HUES48 (cell line): ENCODE results near the gene AHDC1.

Experiments used
- H3K27ac ChIP-seq: one replicate; pipeline ENCODE4 v1.7.0; 2013; ENCODE audit warnings: low read depth, low read length, inconsistent platforms
- H3K27me3 ChIP-seq: 2 replicates; pipeline ENCODE4 v1.6.1; 2013; ENCODE audit warnings: mild to moderate bottlenecking, low read length; ENCODE audit not compliant: control insufficient read depth, insufficient read depth
- H3K36me3 ChIP-seq: 2 replicates; pipeline ENCODE4 v1.6.1; 2013; ENCODE audit warnings: low read length; ENCODE audit not compliant: control insufficient read depth, insufficient read depth
- H3K4me1 ChIP-seq: 2 replicates; pipeline ENCODE4 v1.6.1; 2013; ENCODE audit warnings: mild to moderate bottlenecking, low read length; ENCODE audit not compliant: control insufficient read depth, insufficient read depth
- H3K4me3 ChIP-seq: 2 replicates; pipeline ENCODE4 v1.5.1; 2013; ENCODE audit warnings: mild to moderate bottlenecking, low read depth, low read length
- H3K9ac ChIP-seq: 2 replicates; pipeline ENCODE4 v1.6.1; 2013; ENCODE audit warnings: mild to moderate bottlenecking, low read depth, low read length, moderate library complexity
- H3K9me3 ChIP-seq: 2 replicates; pipeline ENCODE4 v1.6.1; 2013; ENCODE audit warnings: low read length; ENCODE audit not compliant: control insufficient read depth, insufficient read depth

Gene AHDC1, protein sequence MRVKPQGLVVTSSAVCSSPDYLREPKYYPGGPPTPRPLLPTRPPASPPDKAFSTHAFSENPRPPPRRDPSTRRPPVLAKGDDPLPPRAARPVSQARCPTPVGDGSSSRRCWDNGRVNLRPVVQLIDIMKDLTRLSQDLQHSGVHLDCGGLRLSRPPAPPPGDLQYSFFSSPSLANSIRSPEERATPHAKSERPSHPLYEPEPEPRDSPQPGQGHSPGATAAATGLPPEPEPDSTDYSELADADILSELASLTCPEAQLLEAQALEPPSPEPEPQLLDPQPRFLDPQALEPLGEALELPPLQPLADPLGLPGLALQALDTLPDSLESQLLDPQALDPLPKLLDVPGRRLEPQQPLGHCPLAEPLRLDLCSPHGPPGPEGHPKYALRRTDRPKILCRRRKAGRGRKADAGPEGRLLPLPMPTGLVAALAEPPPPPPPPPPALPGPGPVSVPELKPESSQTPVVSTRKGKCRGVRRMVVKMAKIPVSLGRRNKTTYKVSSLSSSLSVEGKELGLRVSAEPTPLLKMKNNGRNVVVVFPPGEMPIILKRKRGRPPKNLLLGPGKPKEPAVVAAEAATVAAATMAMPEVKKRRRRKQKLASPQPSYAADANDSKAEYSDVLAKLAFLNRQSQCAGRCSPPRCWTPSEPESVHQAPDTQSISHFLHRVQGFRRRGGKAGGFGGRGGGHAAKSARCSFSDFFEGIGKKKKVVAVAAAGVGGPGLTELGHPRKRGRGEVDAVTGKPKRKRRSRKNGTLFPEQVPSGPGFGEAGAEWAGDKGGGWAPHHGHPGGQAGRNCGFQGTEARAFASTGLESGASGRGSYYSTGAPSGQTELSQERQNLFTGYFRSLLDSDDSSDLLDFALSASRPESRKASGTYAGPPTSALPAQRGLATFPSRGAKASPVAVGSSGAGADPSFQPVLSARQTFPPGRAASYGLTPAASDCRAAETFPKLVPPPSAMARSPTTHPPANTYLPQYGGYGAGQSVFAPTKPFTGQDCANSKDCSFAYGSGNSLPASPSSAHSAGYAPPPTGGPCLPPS (N-terminal part only)

DNA sequence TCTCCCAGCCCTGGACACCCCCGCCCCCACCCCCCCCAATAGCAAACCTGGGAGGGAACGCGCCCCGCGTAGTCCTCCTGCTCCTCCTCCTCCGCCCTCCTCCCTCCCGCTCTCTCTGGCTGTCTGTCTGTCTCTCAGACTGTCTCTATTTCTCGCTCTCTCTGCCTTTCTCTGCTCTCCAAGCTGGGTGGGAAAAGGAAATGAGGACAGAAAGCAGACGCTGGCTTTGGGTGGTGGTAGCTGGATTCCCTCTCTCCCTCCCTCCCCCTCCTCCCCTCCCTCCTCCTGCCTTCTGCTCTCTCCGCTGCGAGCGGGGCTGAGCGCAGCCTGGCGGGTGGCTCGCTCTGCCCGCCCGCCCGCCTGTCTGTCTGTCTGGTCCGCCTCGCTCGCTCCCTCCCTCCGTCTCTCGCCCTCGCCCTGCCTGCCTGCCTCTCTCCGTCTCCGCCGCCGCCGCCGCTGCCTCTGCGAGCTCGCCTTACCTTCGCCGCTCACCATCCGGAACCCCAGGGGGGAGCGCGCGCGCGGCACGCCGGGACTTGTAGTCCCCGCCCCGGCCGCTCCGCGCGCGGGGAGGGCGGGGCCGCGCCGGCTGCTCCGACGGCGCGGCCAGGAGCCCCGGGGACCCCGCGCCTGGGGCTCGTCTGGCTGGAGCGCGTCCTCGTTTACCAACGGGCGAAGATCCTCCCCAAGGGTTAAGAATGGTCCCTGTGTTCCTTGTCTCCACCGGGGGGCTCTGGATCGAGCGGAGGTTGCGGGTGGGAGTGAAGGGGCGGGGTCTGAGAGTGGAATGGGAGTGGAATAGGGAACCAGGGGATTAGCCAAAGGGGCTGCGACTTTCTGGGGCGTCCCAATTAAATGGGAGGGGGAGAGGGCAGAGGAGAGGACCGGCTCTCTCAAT lies at the start of gene AHDC1:
AHDC1 (minus strand) TSS at position 464 of the 898 bp plus-strand sequence. CDS start 52,029 bp downstream, outside the sequence.
- peaks cover 58% of the 10 kb centered on the region for H3K4me1 ChIP-seq
- peak within 1 kb of the TSS; percentile 76 for H3K4me3 ChIP-seq
- peak within 1 kb of the TSS; percentile 83 for H3K27ac ChIP-seq
- H3K27me3 ChIP-seq, result no peaks in the 10 kb centered on the region; the same call in 1 of the 2 replicates
- no peaks in the 10 kb centered on the region for H3K9me3 ChIP-seq
- H3K9ac ChIP-seq, result peak within 1 kb of the TSS; percentile 52; the same call in 1 of the 2 replicates
- H3K36me3 ChIP-seq, result no peaks in the 10 kb centered on the region

DNA sequence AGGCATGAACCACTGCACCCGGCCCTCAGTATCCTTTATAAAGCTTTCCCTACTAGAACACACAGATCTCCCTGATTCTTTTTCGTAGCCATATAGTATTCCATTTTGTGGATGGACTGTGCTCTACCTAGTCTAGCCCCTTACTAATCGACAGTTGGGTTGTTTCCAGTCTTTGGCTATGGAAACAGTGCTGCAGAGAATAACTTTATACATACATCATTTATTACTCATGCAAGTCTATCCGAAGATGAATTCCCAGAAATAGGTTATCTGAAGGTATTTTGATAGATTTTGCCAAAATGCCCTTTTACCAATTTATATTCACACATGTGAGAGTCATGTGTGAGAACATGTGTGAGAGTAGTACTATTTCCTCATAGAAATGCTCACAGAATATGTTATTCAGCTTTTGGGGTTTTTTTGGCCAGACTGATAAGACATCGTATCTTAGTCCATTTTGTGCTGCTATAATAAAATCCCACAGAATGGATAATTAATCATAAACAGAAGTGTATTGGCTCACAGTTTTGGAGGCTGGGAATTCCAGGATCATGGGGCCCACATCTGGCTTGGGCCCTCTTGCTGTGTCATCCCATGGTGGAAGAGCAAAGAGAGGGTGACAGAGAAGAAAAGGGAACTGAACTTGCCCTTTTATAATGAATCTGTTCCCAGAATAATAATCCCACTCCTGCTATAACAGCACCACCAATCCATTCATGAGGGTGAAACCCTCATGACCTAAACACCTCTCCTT lies 48.3 kb upstream of the AHDC1 start:
- H3K27ac ChIP-seq, result no peak overlapping the region
- no peaks in the 10 kb centered on the region for H3K9me3 ChIP-seq
- H3K27me3 ChIP-seq, result no peaks in the 10 kb centered on the region
- peaks cover 23% of the 10 kb centered on the region for H3K4me1 ChIP-seq
- H3K4me3 ChIP-seq, result no peak overlapping the region
- H3K36me3 ChIP-seq, result no peaks in the 10 kb centered on the region
- no peak overlapping the region for H3K9ac ChIP-seq

DNA sequence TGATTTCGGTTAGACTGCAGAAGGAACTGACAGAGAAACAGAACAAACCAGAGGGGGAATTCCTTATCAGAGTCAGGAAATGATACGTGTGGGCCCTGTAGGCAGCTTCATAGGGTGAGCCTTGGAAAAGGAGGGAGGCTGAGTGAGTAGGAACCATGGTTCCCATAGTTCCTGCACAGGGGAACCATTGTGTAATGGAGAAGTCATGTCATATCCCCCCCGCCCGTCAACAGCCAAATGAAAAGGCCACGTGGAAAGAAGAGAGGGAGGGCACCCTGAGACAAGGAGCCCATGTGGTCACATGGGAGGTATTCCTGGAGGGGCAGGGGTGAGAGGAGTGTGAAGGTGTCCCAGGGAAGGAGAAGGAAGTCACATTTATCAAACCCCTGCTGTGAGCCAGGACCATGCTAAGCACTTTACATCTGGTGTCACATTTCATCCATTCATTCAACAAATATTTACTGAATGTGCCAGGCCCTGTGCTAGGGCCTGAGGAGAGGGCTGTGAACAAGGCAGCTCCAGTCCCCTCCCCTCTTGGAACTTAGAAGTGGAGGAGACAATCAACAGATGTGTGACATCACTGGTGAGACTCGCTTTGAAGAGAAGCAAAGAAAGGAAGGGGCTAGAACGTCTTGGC lies 46.7 kb upstream of the AHDC1 start:
- H3K9me3 ChIP-seq, result no peaks in the 10 kb centered on the region
- H3K27me3 ChIP-seq, result no peaks in the 10 kb centered on the region
- peak overlapping the region; percentile 1 for H3K27ac ChIP-seq
- no peaks in the 10 kb centered on the region for H3K36me3 ChIP-seq
- no peak overlapping the region for H3K9ac ChIP-seq
- no peak overlapping the region for H3K4me3 ChIP-seq
- H3K4me1 ChIP-seq, result peaks cover 20% of the 10 kb centered on the region

DNA sequence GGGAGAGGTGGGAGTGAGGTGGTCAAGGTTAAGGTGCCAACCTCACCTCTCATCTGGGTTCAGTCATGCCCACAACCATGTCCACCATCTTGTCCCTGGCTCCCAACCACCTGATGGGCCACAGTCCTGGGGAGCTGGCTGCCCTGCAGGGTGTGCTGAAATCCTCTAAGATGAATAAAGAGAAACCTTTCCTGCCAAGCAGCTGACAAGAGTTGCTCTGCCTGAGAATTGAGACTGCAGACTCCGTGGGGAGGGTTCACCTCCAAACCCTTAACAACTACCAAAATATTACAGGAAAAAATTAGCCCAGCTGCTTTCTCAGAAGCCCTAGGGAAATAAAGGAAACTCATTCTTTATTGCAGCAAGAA lies 46.2 kb upstream of the AHDC1 start:
- Histone ChIP-seq H3K4me3 (no peak overlapping the region), H3K27me3 (no peaks in the 10 kb centered on the region), H3K9me3 (no peaks in the 10 kb centered on the region), H3K9ac (no peak overlapping the region), H3K27ac (no peak overlapping the region), H3K36me3 (no peaks in the 10 kb centered on the region), H3K4me1 (peaks cover 15% of the 10 kb centered on the region)

DNA sequence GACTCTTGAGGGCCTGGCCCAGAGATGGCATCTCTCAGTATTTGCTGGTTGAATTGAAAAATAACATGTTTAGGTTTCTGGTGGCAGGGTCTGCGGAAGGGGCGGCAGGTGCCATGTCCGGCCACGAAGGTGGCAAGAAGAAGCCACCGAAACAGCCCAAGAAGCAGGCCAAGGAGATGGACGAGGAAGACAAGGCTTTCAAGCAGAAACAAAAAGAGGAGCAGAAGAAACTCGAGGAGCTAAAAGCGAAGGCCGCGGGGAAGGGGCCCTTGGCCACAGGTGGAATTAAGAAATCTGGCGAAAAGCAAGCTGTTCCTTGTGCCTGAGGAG lies 45.3 kb upstream of the AHDC1 start:
- Histone ChIP-seq H3K9ac (no peak overlapping the region), H3K9me3 (no peaks in the 10 kb centered on the region), H3K27ac (no peak overlapping the region), H3K4me3 (no peak overlapping the region), H3K36me3 (no peaks in the 10 kb centered on the region), H3K27me3 (no peaks in the 10 kb centered on the region), H3K4me1 (peaks cover 10% of the 10 kb centered on the region)

DNA sequence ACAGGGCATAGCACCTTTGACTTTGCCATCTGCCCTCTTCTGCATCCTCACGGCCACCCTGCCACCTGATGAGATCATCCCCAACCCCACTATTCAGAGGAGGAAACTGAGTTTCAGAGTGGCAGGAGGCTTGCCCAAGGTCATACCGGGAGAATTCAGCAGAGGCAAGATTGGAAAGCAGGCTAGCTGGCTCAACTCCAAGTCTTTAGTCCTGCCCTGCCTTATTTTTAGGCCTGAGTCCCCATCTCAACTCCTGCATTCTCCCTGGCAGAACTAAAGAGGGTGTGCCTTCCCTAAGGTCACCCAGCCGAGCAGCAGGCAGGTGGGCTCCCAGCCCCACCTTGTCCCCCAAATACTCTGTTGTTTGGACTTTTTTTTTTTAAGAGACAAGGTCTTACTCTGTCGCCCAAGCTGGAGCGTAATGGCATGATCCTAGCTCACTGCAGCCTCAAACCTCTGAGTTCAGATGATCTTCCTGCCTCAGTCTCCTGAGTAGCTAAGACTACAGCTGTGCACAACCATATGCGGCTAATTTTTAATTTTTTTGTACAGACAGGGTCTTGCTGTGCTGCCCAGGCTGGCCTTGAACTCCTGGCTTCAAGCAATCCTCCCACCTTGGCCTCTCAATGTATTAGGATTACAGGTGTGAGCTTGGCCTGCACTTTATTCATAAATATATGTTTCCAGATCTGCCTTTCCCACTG lies 44.8 kb upstream of the AHDC1 start:
- Histone ChIP-seq H3K27me3 (no peaks in the 10 kb centered on the region), H3K9me3 (no peaks in the 10 kb centered on the region), H3K27ac (no peak overlapping the region), H3K4me3 (no peak overlapping the region), H3K36me3 (no peaks in the 10 kb centered on the region), H3K9ac (no peak overlapping the region), H3K4me1 (peaks cover 10% of the 10 kb centered on the region)

DNA sequence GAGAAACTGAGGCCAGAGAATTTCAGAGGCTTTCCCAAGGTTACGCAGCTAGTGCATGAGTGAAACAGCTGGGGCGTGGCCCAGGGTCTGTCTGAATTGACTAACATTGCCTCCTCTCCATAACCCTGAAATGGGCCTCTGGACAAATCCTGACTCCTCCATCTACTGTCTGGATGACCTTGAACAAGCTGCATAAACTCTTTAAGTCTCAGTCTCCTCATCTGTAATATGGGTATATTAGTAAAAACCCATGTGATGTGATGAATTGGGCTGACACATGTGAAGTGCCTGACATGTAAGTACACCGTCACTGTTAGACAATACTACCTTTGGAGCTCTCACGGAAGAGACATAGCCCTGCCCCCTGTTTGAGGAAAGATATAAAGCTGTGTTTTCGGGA lies 43.4 kb upstream of the AHDC1 start:
- Histone ChIP-seq H3K27me3 (no peaks in the 10 kb centered on the region), H3K9me3 (no peaks in the 10 kb centered on the region), H3K27ac (no peak overlapping the region), H3K4me1 (peaks cover 13% of the 10 kb centered on the region), H3K9ac (no peak overlapping the region), H3K36me3 (no peaks in the 10 kb centered on the region), H3K4me3 (no peak overlapping the region)

DNA sequence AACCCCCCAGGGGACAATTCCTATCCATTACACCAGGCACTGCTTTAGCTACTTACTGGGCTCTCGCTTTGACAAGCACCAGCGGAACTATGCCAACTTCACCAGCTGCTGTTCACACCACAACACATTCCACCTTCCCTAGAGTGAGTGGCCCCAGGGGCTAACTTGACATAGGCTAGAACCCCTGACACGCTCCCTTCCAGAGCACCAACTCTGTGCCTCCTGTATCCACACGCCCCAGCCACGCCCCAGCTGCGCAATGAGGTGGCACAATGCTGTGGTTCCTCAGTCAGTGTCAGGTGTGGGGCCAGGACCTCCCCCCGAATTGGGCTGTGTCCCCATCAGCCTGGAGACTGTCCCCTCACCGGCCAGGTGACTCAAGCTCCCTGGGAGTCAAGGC lies 42.7 kb upstream of the AHDC1 start:
- H3K4me3 ChIP-seq, result no peak overlapping the region
- H3K9me3 ChIP-seq, result no peaks in the 10 kb centered on the region
- no peak overlapping the region for H3K27ac ChIP-seq
- H3K36me3 ChIP-seq, result no peaks in the 10 kb centered on the region
- H3K27me3 ChIP-seq, result no peaks in the 10 kb centered on the region
- no peak overlapping the region for H3K9ac ChIP-seq
- peaks cover 13% of the 10 kb centered on the region for H3K4me1 ChIP-seq

DNA sequence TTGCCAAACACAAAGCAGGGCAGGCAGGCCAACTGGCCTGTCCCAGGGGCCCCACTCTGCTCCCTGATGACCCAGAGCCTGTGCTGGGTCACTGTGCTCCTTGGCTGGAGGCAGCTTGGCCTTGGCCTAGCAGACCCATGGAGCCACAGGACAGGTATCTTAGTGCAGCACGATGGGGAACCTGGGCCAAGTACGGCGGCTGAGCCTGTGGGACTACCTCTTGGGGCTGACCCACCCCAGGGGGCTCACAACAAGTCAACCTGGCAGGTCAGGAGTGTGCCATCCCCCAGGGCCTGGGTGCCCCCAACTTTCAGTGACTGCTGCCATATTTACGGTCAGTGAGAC lies 41.1 kb upstream of the AHDC1 start:
- no peak overlapping the region for H3K4me3 ChIP-seq
- no peak overlapping the region for H3K9ac ChIP-seq
- H3K9me3 ChIP-seq, result no peaks in the 10 kb centered on the region
- H3K4me1 ChIP-seq, result peaks cover 5% of the 10 kb centered on the region; the same call in 1 of the 2 replicates
- H3K36me3 ChIP-seq, result no peaks in the 10 kb centered on the region
- no peak overlapping the region for H3K27ac ChIP-seq
- no peaks in the 10 kb centered on the region for H3K27me3 ChIP-seq
